ENCODE data around the gene DUSP28. TPM values are rescaled to one million over a fixed set of nuclear protein-coding genes. Genes with fewer than 3 reads are reported as not detected.
A peak's percentile ranks its signal among the peaks of the same experiment; 100 is the strongest.

DUSP28 gene
- total and polyA plus RNA-seq, 2 of the 13 experiments (the other 11 are each of a cell fraction or from before 2014, with no cell fraction given): 5.2 to 8.6 TPM

- no peak for TF ChIP-seq ATF6 (CRISPR knock-in tag; conservative IDR thresholded peaks at IDR 0.05)
- TF ChIP-seq NCOR1 (IDR thresholded peaks at IDR 0.05; ENCODE audit: borderline replicate concordance, low read length): no peak
- TF ChIP-seq GPN1 (CRISPR knock-in tag; IDR thresholded peaks at IDR 0.05; ENCODE audit: borderline replicate concordance): no peak
- no peak for TF ChIP-seq PITX1 (CRISPR knock-in tag; IDR thresholded peaks at IDR 0.05)
- no peak for TF ChIP-seq SOX13 (IDR thresholded peaks at IDR 0.05)
- TF ChIP-seq SOX13 (CRISPR knock-in tag; conservative IDR thresholded peaks at IDR 0.05 in 1 of 2, IDR thresholded peaks at IDR 0.05 in 1 of 2): no peak
- peak; percentile 88; the same call in 1 of the 2 replicates for TF ChIP-seq GTF3A (CRISPR knock-in tag; conservative IDR thresholded peaks at IDR 0.05)
- TF ChIP-seq ZNF431 (CRISPR knock-in tag; IDR thresholded peaks at IDR 0.05; ENCODE audit: borderline replicate concordance, low read depth): no peak; the same call in 1 of the 2 replicates
- TF ChIP-seq KMT2A (CRISPR knock-in tag; IDR thresholded peaks at IDR 0.05): peak; percentile 60; the same call in 1 of the 2 replicates
- TF ChIP-seq TBP (CRISPR knock-in tag; IDR thresholded peaks at IDR 0.05): no peak
- 0 out of 2 replicates have a peak, but pooled peaks have one; percentile 60 for TF ChIP-seq HDAC2 (CRISPR knock-in tag; IDR thresholded peaks at IDR 0.05)
- peak; percentile 81 for TF ChIP-seq IRF9 (CRISPR knock-in tag; IDR thresholded peaks at IDR 0.05; ENCODE audit: borderline replicate concordance)
- no peak; the same call in 1 of the 2 replicates for TF ChIP-seq ZNF747 (CRISPR knock-in tag; IDR thresholded peaks at IDR 0.05; ENCODE audit: borderline replicate concordance)
- TF ChIP-seq FOXO4 (CRISPR knock-in tag; conservative IDR thresholded peaks at IDR 0.05): 0 out of 2 replicates have a peak, but pooled peaks have one; percentile 96
- TF ChIP-seq POLR2AphosphoS2 (IDR thresholded peaks at IDR 0.05; ENCODE audit: low read depth, low read length): no peak
- TF ChIP-seq ZBTB10 (CRISPR knock-in tag; IDR thresholded peaks at IDR 0.05; ENCODE audit: borderline replicate concordance): no peak
- no peak for TF ChIP-seq ZBTB14 (CRISPR knock-in tag; IDR thresholded peaks at IDR 0.05)
- TF ChIP-seq YEATS4 (CRISPR knock-in tag; IDR thresholded peaks at IDR 0.05; ENCODE audit: borderline replicate concordance): peak; percentile 33; the same call in 1 of the 2 replicates
- TF ChIP-seq MTERF4 (CRISPR knock-in tag; IDR thresholded peaks at IDR 0.05): no peak
These were observed 45.0 kb downstream of the DUSP28 start (continued) for GRCh38 chr2:240604939-240605716.
